GM21360 (cell line): Measurements from ENCODE around the gene LSM3.

Source experiments
- ATAC-seq: cut with Tn5 transposase; IDR thresholded peaks from one replicate; pipeline ENCODE4 v1.9.1; 2021; ENCODE audit warnings: mild to moderate bottlenecking, moderate library complexity; ENCODE audit not compliant: unreplicated experiment

The LSM3 gene

GRCh38 chr3:14156843-14157561 is 21.6 kb upstream of the LSM3 start:
- no peak for ATAC-seq

- ATAC-seq: no peak
These were observed 20.7 kb upstream of the LSM3 start for GRCh38 chr3:14157951-14158350.

- no peak for ATAC-seq
These were observed 20.2 kb upstream of the LSM3 start for GRCh38 chr3:14158370-14158769.

- ATAC-seq: no peak
These were observed 19.2 kb upstream of the LSM3 start for GRCh38 chr3:14159426-14159825.

GRCh38 chr3:14161282-14161681 is 17.3 kb upstream of the LSM3 start:
- no peak for ATAC-seq

- no peak for ATAC-seq
These were observed 16.4 kb upstream of the LSM3 start for GRCh38 chr3:14162178-14162577.

- ATAC-seq: no peak
These were observed 11.6 kb upstream of the LSM3 start for GRCh38 chr3:14166877-14167603.

GRCh38 chr3:14169435-14169834 is 9.2 kb upstream of the LSM3 start:
- ATAC-seq: no peak

GRCh38 chr3:14169871-14170270 is 8.7 kb upstream of the LSM3 start:
- ATAC-seq: no peak

GRCh38 chr3:14170531-14171159 is 8.0 kb upstream of the LSM3 start:
- ATAC-seq: no peak

- ATAC-seq: no peak
These were observed 6.1 kb upstream of the LSM3 start for GRCh38 chr3:14172496-14172895.

- no peak for ATAC-seq
These were observed 4.1 kb upstream of the LSM3 start for GRCh38 chr3:14174483-14174882.

- no peak for ATAC-seq
These were observed 3.1 kb upstream of the LSM3 start for GRCh38 chr3:14175383-14176037.

- ATAC-seq: peak; percentile 13
These were observed 904 bp upstream of the LSM3 start for GRCh38 chr3:14177580-14178246.

GRCh38 chr3:14179114-14179465 is 473 bp downstream of the LSM3 start:
- no peak for ATAC-seq

- no peak for ATAC-seq
These were observed 1.2 kb downstream of the LSM3 start for GRCh38 chr3:14179795-14180194.

- ATAC-seq: no peak
These were observed 2.6 kb downstream of the LSM3 start for GRCh38 chr3:14181253-14181652.

- ATAC-seq: no peak
These were observed 4.5 kb downstream of the LSM3 start for GRCh38 chr3:14183015-14183577.

- no peak for ATAC-seq
These were observed 8.3 kb downstream of the LSM3 start for GRCh38 chr3:14186854-14187458.

GRCh38 chr3:14188041-14188754 is 9.6 kb downstream of the LSM3 start:
- ATAC-seq: no peak
